RWPE1 (cell line): Measurements from ENCODE around the gene ZNF521.

Experiments used
- CTCF ChIA-PET: fragments of 350-600 bp; sonication (Branson Sonifier 250); formaldehyde crosslinking; extraction: SDS; loops from one replicate; lab custom pipeline; 2021; lab: Yijun Ruan, JAX
- POLR2A ChIA-PET: fragments of 400-600 bp; formaldehyde crosslinking; extraction: SDS; loops from one replicate; lab custom pipeline; 2020; ENCODE audit warnings: antibody characterized with exemption; ENCODE audit not compliant: low non-redundant PET; lab: Yijun Ruan, JAX
- DNase-seq: peaks from one replicate; pipeline ENCODE4 v3.0.0; 2012; ENCODE audit warnings: low spot score
- H3K27ac ChIP-seq: fragments of 450-650 bp; 2 replicates; pipeline ENCODE4 v1.5.1; 2017
- CTCF ChIP-seq: fragments of 450-650 bp; conservative IDR thresholded peaks from 2 replicates; pipeline ENCODE4 v1.5.1; 2017; ENCODE audit warnings: low read depth, mild to moderate bottlenecking

ZNF521 gene

GRCh38 chr18:25140962-25141308 lies 211.0 kb downstream of the ZNF521 start:
- no peak overlapping the region for H3K27ac ChIP-seq
- DNase-seq, result no peak
- TF ChIP-seq CTCF, result no peak
- ChIA-PET POLR2A (no interaction called here), CTCF (no interaction called here)

GRCh38 chr18:25140124-25140961 lies 211.6 kb downstream of the ZNF521 start:
- no peak overlapping the region for H3K27ac ChIP-seq
- POLR2A ChIA-PET, result interaction anchor here (0.6 kb wide), 1 partner anchor 379 kb away, joined by 4 read pairs; no protein-coding TSS in a partner anchor
- no peak for TF ChIP-seq CTCF
- CTCF ChIA-PET, result no interaction called here
- no peak for DNase-seq

GRCh38 chr18:25137197-25137472 lies 214.8 kb downstream of the ZNF521 start:
- CTCF ChIA-PET, result no interaction called here

GRCh38 chr18:25136416-25137196 lies 215.4 kb downstream of the ZNF521 start:
- peak; percentile 1 for DNase-seq
- ChIA-PET POLR2A (no interaction called here), CTCF (no interaction called here)
- no peak overlapping the region for H3K27ac ChIP-seq
- no peak for TF ChIP-seq CTCF

More at GRCh38 chr18:25137197-25137472, 214.8 kb downstream of the ZNF521 start:
- TF ChIP-seq CTCF, result no peak
- POLR2A ChIA-PET, result no interaction called here
- no peak for DNase-seq
- no peak overlapping the region for H3K27ac ChIP-seq

GRCh38 chr18:25134861-25135260 lies 217.1 kb downstream of the ZNF521 start:
- ChIA-PET POLR2A (no interaction called here), CTCF (no interaction called here)
- TF ChIP-seq CTCF, result no peak
- no peak for DNase-seq
- no peak overlapping the region for H3K27ac ChIP-seq

- ChIA-PET CTCF (no interaction called here), POLR2A (no interaction called here)
- no peak for TF ChIP-seq CTCF
- no peak overlapping the region for H3K27ac ChIP-seq
- DNase-seq, result no peak
These were observed 218.1 kb downstream of the ZNF521 start for GRCh38 chr18:25133879-25134278.
